NB4 (cell line): ENCODE data around the gene APP.

Experiments used
- POLR2A ChIP-seq: IDR thresholded peaks from 2 replicates; pipeline ENCODE4 v1.6.1; 2011; ENCODE audit warnings: mild to moderate bottlenecking; ENCODE audit not compliant: insufficient read length; ENCODE audit errors: extremely low read depth
- TF ChIP-seq, protein P1 (sequence below): IDR thresholded peaks from one replicate; pipeline ENCODE4 v1.5.1; 2012; ENCODE audit warnings: low read depth, low read length

GRCh38 chr21:26070121-26070520 lies 100.4 kb downstream of the APP start:
- TF ChIP-seq, protein P1, sequence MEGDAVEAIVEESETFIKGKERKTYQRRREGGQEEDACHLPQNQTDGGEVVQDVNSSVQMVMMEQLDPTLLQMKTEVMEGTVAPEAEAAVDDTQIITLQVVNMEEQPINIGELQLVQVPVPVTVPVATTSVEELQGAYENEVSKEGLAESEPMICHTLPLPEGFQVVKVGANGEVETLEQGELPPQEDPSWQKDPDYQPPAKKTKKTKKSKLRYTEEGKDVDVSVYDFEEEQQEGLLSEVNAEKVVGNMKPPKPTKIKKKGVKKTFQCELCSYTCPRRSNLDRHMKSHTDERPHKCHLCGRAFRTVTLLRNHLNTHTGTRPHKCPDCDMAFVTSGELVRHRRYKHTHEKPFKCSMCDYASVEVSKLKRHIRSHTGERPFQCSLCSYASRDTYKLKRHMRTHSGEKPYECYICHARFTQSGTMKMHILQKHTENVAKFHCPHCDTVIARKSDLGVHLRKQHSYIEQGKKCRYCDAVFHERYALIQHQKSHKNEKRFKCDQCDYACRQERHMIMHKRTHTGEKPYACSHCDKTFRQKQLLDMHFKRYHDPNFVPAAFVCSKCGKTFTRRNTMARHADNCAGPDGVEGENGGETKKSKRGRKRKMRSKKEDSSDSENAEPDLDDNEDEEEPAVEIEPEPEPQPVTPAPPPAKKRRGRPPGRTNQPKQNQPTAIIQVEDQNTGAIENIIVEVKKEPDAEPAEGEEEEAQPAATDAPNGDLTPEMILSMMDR, result no peak
- no peak for TF ChIP-seq POLR2A
